NCI-H2107 treated with DMSO at 0.1 percent for 48 hours (cell line): Measurements from ENCODE around the gene HEATR9.

Experiments
- DNase-seq: peaks from one replicate; lab custom pipeline; 2025; ENCODE audit not compliant: unreplicated experiment; lab: John Stamatoyannopoulos, UW

The HEATR9 gene

DNA sequence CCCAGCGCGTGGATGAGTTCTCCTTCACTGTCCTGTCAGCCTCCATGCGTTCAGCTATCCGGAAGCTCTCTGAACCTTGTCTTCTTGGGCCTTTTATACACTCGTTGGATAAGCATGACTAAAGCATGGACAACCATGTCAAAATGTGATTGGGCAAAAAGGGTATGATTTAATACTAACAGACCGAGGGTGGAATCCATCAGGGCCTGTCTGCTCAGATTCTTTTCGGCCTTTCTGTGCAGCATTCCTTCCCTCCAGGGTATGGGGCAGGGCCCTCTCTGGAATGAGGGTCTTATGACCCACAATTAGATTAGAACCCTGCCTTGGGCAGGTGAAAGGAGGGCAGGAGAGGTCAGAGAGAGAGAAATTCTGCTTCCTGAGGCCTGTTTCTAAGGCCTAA, 25.5 kb upstream of the HEATR9 start:
- no peak for DNase-seq

DNA sequence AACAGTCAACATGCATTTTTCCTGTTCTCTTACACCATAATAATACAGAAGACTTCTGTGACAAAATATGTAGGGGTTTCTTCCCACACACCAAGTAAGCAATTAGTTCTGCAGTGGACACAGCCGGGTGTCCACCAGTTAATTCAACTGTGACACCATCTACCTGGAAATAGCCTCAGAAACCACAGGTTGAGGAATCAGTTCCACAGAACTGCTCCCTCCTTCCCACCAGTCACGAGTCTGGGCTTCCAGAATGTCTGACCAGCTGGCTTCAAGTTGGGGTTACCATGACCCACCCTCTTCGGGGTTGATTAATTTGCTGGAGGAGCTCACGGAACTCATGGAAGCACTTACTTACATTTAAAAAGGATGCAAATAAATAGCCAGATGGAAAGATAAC, 25.1 kb upstream of the HEATR9 start:
- DNase-seq: no peak

DNA sequence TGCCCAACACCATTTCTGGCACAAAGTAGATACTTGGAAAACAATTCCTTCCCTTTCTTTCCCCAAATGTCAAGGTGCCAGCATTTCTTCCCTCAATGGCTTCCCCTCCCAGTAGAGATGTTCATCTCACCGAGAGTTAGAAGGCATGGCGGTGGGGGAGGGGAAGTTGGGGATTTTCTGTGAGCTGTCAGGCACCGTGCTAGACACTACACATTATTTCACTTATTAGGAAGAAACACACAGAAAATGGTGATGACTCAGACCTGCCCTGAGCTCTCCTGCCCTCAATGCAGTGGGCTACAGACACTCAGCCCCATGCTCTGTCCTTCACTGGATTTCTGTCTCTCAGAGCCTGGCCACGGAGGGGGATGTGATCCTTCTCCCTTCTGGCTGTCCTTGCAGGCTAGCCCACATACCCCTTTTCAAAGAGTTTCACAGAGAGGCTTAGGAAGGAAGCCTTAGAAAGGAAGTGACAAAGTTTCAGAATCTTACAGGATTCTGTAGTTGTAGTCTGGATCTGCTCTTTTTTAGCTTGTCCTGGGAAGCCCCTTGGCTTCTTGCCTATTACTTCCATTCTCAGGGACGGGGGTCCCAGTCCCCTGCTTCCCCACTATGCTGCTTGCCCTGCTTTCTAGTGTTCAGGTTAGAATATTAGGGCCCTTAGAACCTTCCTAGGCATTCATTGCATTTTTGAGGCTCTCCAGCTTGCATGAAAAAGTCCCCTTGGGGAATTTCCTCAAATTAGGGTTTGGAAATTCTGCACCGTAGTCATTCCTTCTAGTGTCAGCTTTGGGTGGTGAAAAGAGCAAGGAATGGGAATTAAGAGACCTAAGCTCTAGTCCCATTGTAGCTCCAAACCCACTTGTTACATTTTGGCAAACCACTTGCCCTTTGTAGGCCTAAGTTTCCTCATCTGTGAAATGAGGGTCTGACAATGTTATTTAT, 23.7 kb upstream of the HEATR9 start:
- DNase-seq: no peak

DNA sequence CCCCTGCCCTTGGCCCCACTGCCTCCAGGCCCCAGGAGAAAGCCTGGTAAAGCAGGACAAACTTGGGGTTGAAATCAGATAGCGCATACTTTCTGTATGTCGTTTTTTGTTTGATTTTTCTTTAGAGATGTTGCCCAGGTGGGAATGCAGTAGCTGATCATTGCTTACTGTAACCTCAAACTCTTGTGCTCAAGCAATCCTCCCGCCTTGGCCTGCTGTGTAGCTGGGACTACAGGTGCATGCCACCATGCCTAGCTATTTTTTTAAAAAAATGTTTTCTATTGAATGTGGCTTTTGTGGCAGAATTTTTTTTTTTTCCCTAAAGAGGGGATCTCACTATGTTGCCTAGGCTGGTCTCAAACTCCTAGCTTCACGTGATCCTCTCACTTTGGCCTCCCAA, 22.6 kb upstream of the HEATR9 start:
- DNase-seq: no peak

DNA sequence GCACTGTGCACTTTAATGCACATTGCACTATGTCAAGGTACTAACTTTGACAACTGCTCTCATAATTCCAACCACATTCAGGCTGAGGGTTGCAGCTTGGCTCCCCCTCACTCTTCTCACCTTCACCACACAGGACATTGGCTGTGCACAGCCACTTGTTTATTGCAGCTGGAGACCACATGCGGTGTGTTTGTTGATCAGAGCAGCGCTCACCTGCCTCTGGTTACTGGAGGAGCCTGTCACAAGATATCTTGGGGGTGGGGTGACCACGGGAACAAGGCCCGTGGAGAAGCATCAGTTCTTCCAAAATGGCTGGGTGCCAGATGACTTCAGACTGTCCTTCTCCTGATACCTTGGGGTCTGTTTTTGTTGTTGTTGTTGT, 22.1 kb upstream of the HEATR9 start:
- DNase-seq: peak; percentile 96

DNA sequence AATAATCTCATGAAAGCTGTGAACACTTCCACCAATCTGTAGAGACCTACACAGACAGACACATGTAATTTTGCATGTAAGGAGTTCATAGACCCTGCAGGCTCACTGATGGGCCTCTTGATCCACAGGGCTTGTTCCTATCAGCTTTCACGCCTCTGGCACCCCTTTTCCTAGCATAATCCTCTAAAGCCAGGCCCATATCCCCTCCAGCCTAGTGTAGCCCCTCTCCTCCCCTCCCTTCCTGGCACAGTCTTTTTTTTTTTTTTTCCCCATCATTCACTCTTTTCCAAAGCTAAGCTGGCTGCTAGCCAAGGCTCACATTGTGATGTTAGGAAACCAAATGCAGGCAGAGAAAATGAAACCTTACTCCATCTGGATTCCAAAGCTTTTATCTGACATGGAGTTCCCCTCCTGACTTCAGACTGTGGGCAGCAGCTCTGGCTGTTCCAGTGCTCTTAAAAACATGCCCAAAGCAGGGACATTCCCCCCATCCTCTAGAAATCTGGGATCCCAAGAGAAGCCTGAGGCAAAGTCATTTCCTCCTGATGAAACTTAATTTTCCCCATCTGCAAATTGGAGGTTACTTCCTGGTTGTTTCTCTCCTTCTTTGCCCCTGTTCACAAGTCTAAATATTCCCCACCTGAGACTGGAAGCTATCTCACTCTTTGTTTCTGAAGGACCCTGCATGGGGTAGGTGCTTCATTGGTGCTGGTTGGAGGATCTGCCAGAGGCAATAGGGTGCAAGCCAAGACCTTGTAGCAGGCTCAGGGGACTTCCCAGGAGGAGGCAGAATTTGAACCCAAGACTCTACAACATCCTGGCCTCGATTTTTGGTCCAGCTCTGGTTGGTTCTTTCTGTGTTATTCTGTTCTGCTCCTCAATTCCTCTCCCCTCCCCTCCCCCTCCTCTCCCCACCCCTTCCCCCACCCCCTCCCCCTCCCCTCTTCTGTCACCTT, 21.4 kb upstream of the HEATR9 start:
- peak; percentile 75 for DNase-seq

DNA sequence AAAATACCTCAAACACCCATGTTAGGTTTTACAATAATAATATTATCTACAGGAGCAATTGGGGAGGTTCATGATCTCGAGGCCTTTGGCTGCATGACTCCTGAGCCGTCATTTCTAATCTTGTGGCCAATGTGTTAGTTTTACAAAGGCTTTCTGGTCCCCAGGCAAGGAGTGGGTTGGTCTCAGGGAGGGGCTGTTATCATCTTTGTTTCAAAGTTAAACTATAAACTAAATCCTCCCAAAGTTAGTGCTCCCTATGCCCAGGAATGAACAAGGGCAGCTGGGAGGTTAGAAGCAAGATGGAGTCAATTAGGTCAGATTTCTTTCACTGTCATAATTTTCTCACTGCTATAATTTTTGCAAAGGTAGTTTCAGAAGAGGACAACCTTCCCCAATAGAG, 20.6 kb upstream of the HEATR9 start:
- no peak for DNase-seq

DNA sequence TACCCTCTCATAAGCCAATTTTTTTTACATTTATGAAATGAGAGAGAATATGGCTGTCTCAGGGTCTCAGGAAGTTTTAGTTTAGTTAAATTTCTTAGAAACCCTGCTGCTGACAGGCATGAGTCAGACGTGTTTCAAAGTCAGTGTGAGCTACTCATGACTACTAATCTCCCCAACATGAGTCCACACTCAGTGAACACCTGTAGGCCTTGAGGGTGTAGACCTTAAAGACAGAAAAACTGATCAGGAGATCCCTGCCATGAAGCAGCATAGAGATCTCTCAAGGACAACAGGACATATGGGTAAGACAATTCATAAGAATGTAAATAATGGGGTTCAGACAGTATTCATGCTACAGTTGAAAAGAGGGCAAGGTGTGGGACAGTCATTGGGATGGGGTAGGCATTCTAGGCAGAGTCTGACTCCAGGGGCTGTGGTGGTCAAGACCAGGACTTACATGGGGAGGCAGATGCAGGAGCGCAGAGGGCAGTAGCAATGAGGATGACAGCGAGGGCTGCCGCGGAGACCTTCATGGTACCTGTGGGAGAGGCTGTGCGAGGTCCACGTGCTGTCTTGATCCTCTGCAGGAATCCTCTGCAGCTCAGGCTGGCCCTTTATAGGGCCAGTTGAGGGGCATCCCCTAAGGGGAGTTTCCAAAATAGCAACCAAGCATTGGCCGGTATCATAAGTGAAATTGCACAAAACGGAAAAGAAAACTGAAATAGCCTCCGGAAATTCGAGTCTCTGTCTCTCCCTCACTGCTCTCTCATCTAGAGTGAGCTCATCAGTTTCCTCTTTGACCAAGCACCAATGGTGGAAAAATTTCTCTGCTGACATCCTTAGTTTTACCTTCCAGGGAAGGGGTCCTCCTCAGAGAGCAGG, 11.3 kb upstream of the HEATR9 start, which contains the start of gene CCL5:
TSS of gene CCL5 (minus strand) at position 588 of the 882 bp plus-strand sequence.
- no peak for DNase-seq

DNA sequence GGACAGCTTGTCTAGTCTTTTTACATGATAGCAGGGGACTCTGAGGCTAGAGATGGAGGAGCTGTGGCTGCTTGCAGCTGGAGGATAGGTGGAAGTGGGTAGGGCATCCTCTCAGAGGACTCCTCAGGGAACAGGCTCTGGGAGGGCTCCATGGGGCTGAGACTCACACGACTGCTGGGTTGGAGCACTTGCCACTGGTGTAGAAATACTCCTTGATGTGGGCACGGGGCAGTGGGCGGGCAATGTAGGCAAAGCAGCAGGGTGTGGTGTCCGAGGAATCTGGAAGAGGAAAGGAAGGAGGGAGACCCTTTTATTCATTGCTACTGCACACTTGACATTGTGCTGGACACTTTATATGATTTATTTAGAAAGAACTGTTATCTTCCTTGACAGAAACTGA, 9.7 kb upstream of the HEATR9 start:
- DNase-seq: no peak

DNA sequence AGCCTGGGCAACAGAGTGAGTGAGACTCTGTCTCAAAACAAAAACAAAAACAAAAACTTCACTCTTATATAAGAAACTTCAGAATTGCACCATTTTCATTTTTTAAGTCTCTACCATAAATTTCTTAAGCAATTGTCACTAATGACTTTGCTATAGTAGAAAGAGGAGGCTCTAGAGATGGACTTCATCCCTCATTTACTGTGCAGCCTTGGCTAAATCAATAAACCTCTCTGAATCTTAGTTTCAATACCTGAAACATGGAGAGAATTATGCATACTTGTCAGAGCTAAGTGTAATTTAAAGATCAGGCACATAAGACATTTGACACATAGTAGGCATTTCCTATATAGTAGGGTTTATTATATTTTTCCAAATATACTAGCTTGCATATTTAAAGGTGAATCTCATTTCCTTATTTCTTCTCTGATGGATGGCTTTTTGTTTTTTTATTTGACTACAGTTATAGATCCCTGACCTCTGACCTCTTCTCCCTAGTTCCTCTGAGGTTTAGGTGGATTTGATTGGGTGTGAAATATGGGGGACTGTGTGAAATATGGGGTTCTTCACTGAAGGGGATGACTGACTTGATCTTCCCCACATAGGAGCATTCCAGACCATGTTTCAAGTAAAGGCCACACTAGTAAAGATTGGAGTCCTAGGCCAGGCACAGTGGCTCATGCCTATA, 8.8 kb upstream of the HEATR9 start:
- no peak for DNase-seq

DNA sequence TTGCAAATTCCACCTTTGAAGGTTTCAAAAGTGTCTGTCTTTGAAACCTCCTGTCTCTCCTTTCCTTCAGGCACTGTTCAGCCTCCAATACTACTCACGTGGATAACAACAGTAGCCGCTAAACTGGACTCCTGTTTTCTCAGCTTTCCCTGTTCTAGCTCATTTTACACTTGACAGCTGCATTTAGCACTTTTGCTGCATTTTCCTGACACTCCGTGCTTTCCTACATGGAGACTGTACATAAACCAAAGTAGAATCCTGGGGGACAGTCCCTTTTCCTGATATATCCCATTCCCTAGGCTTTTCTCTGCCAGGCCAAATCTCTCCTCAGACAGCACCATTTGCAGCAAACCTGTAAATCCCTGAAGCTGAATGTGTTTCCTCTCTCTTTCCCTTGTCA, 7.8 kb upstream of the HEATR9 start:
- no peak for DNase-seq

DNA sequence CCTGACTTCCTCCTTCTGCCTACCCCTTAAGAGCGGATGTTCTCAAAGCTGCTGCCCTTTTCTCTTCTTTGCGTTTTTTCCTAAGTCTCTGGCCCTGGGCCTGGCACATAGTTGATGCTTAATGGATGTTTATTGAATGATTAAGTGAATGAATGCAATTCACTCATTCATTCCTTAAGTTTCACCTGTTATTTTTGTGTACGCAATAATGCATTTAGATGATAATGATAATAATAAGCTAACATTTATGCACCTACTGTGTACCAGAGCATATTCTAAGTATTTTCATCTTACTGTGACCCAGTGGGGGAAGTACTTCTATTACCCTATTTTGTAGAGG, 7.1 kb upstream of the HEATR9 start:
- no peak for DNase-seq

DNA sequence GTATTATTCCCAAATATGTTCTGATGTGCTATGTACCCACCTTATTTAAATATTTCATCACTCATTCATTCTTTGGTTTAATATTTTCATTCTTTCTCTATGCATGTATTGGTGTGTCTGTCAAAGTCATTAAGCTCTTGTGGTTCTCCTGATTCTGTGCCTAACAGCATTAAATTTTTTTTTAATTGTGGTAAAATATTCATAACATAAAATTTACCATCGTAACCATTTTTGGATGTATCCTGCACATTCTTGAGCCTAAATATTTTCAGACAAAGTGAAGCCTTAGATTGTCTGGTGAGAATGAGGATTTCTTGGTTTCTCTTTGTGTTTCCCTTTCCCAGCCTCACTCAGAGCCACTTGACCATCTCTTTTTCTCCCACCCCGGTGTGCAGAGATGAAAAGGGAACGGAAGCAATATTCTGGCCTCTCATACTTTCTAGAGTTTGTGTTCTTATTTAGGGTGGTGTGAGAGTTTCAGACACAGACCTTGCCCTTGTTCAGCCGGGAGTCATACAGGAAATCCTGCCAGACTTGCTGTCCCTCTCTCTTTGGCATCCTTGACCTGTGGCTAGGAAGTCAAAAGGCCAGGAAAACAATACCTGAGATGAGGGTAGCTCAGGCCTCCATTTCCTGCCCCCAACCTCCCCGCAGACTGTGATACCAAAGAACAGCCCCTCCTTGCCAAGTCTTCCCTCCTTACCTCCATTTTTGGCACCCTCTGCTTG, 6.5 kb upstream of the HEATR9 start:
- DNase-seq: no peak

DNA sequence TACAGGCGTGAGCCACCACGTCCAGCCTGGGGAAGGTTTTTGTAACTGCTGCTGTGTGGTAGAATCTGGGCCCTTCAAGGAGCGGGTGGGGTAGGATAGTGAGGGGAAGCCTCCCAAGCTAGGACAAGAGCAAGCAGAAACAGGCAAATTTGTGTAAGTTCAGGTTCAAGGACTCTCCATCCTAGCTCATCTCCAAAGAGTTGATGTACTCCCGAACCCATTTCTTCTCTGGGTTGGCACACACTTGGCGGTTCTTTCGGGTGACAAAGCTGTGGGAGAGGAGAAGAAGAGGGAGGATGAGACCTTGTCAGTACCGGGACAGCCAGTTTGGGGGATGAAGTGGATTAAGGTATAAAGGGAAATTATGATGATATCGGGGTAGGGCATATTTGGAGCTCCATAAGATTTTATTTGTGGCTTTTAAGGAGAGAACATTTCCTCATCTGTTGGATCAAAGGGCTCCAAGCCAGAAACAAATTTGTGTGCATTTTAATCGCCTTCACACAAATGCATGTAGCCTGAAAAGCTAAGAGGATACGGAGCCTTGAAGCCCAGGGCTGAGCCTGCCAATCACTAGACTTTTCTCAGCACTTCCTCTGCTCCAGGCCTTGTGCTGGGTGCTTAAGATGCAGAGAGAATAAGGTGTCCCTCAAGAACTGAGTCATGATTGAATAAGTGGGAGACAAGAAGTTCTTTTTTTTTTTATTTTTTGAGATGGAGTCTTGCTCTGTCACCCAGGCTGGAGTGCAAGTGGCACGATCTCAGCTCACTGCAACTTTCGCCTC, 3.7 kb upstream of the HEATR9 start:
- no peak for DNase-seq

DNA sequence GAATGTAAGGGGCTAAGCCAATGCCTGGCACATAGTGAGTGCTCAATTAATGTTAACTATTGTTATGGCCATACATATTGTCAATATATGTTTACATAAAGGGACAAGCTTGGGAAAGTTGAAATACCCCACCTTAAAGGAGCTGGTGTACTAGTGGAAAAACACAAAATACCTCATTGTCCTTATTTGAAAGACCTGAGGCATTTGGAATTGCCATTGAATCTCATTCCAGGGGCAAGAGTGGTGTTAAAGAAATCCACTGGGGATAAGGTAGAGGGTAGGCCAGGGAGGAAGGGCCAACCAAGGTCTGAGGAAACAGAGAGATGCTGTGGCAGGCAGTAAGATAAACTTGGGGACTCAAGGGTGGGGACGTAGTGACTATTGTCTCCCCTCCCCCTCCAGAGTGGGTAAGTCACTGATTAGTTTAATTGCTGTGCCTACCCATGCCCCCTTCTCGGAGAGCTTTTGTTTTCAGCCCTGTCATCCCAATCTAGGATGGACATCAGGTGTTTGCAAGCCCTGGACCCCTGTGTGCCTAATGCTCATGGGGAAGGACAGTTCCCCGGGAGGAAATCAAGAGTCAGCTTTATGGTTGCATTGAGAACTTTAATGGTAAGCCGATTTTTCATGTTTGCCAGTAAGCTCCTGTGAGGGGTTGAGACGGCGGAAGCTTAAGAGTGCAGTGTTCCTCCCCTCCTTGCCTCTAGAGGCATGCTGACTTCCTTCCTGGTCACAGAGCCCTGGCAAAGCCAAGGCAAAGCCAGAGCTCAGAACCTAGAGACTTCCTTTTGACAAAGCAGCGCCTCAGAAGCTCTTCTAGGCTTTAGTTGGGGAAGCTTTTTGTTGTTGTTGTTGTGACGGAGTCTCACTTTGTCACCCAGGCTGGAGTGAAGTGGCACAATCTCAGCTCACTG, 2.5 kb upstream of the HEATR9 start:
- no peak for DNase-seq

DNA sequence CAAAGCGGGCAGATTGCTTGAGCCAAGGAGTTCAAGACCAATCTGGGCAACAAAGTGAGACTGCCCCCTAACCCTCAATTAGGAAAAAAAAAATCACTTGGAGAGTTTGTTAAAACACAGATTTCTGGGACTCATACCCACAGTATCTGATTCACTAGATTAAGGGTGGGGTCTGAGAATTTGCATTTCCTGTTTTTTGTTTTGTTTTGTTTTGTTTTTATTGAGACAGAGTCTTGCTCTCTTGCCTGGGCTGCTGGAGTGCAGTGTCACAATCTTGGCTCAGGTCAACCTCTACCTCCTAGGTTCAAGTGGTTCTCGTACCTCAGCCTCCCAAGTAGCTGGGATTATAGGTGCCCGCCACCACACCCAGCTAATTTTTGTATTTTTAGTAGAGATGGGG, 1.1 kb downstream of the HEATR9 start:
- no peak for DNase-seq

DNA sequence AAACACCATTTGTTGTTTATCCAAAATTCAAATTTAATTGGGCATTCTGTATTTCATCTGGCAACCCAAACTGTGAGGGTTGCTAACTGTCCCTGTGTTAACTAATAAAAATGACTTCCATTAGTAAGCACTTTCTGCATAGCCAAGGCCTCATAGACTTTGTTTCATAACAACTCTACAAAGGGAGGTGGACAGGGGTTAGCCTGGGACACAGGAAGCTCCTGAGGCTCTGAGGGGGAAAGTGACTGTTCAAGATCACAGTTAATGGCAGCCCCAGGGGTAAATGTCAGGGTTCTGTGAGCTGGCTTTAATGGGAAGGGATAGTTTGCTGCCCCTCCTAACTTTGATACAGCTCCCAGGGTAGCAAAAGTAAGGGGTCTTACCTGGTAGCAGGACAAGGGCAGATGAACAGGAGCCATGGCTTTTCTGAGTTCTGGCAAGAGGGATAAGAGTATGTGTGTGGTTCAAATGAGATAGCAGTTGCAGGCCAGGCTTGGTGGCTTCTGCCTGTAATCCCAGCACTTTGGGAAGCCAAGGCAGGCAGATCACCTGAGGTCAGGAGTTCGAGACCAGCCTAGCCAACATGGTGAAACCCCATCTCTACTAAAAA, 2.2 kb downstream of the HEATR9 start:
- DNase-seq: no peak
